NCI-H2196 (cell line): Measurements from ENCODE around the gene FHOD3.

Experiments used
- DNase-seq: peaks from one replicate; lab custom pipeline; 2025; ENCODE audit not compliant: unreplicated experiment; lab: John Stamatoyannopoulos, UW

The FHOD3 gene

DNA sequence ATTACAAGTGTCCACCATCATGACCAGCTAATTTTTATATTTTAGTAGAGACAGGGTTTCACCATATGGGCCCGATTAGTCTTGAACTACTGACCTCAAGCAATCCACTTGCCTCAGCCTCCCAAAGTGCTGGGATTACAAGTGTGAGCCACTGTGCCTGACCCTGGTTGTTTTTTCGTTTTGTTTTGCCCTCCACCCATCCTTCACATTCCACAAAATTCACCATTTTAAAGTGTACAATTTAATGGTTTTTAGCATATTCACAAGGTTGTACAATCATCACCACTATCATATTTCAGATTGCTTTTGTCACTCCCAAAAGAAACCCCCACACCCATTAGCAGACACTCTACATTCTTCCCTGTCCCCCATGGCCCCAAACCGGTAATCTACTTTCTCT, 316.3 kb downstream of the FHOD3 start:
- no peak for DNase-seq

- DNase-seq = no peak
These were observed 323.3 kb downstream of the FHOD3 start for GRCh38 chr18:36620788-36621187.

DNA sequence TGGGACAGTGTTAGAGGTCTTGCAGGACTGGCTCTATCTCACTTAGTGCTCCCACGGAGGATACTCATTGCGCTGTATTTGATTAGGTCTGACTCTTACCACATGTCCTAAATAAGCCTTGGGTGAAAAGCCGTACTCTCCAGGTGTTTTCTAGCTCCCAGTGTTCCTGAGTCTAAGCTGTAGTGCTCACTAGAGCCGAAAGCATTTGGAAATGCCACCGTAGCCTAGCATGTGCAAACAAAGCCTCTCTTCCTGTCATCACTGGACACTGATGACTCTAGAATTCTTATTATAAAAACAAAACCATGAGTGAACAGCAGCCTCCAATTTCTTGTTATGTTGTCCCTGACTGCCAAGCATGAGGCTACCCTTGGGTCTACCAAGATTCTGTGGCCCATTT, 325.1 kb downstream of the FHOD3 start:
- DNase-seq = no peak

DNA sequence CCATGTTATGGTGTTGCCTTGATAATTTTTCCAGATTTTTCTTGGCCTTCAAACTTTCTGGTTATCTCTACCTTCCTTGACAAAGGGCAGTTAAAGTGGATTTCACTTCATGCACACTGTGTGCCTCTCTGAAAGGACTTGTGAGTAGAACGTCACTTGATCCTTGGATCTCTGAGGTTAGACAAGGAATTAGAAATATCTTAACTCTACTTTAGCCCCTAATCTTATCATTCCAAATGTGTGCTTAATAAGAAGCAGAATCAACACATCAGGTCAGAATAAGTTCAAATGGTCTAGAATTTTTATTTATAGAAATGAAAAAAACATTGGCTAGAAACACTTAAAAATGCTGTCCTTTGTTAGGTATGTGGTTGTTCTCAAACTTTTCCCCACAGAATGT, 325.6 kb downstream of the FHOD3 start:
- no peak for DNase-seq

GRCh38 chr18:36623681-36624190, 326.2 kb downstream of the FHOD3 start:
- DNase-seq = no peak

GRCh38 chr18:36624451-36625167, 327.1 kb downstream of the FHOD3 start:
- no peak for DNase-seq

GRCh38 chr18:36625386-36625785, 327.9 kb downstream of the FHOD3 start:
- no peak for DNase-seq

- no peak for DNase-seq
These were observed 330.1 kb downstream of the FHOD3 start for GRCh38 chr18:36627637-36628036.

DNA sequence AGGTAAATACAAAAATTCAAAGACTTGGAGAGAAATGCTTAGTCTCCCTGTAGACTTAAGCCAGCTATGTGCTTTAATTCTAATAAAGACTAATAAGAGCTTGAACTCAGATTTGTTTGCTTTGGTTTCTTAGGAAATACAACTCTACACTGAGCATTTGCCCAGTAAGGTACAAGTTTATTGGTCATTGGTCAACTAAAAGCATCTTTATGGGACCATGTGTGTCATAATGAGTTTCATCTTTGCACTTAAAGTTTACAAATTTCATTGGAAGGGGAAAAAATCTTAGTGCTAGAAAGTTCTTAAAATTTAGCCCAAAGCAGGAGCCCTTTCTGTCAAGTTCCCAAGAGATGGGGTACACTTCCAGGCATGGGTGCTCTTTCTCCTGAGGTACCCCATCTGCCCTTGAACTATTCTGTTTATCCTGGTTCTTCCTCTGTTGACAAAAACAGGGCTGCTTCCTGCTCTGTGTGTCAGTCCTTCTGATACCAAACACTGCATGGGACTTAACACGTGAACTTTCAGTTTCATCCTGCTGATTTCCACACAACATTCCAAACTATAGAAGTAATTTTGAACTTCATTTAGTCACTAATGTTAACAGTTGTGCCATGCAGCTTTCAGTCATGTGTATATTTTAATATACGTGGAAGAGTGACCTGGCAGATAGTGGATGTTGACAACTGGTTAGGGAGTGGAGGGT, 331.1 kb downstream of the FHOD3 start:
- no peak for DNase-seq

GRCh38 chr18:36629138-36629530, 331.6 kb downstream of the FHOD3 start:
- no peak for DNase-seq

DNA sequence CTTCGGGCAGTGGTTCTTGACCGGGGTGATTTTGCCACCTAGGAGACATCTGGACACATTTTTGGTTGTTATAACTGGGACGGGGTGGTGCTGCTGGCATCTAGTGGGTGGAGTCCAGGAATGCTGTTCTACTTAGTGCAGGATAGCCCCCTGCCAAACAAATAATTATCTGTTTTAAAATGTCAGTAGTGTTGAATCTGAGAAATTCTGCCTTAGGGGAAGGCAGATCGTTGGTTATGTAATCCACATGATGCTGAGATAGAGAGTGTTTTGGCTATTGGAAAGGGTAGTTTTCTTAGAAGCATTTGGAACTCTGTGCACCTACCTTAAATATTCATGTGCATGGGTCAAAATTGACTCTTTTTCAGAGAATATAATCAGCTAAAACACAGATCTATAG, 332.3 kb downstream of the FHOD3 start:
- no peak for DNase-seq

DNA sequence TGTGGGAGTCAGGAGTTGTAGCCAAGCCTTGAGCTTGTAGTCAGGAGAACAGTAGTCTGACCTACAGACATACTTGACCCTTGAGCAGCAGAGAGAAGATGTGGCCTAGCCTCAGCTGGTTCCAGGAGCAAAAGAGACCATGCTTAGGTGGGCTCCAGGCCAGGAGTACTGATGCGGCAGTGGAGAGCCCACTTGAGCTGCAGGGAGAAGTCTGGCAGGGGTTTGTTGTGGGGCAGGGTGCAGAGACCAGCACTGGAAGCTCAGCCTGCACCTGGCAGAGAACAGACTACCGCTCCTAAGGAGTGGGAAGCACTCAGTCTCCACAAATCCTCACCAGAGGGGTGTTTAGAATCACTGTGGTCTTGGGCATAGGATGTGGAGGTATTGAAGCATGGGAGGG, 333.4 kb downstream of the FHOD3 start:
- DNase-seq = no peak

- DNase-seq = no peak
These were observed 336.5 kb downstream of the FHOD3 start for GRCh38 chr18:36633961-36634412.

GRCh38 chr18:36634573-36635216, 337.2 kb downstream of the FHOD3 start:
- DNase-seq = no peak

DNA sequence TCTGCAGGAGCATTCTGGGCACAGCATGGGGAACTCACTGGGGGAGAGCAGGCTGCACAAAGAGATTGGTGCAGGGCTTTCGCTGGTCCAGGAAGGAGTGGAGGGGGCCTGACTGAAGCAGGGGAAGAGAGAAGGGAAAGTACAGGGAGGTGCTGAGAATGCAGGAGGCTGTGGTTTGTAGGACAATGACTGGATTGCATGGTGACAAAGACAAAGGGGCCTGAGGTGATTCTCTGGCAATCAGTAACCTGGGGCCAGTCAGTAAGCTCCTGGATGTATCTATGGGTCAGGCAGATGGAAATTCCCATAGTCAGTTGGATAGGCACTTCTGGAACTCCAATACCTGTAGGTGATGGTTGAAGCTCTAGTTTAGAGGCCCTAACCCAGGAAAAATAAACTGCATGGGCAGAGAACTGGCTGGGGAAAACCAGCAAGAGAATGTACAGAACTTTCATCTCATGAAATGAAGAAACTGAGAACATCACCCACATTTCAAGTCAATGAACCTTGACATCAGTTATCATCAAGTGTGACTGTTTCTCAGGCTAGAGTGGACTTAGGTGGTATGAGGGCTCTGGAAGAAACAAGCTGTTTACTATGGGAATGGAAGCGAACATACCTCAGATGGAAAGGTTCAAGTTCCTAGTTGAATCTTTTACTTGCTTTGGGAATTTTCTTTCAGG, 338.0 kb downstream of the FHOD3 start:
- no peak for DNase-seq

- no peak for DNase-seq
These were observed 338.8 kb downstream of the FHOD3 start for GRCh38 chr18:36636237-36636817.

GRCh38 chr18:36638224-36638623, 340.7 kb downstream of the FHOD3 start:
- DNase-seq = no peak

- no peak for DNase-seq
These were observed 342.8 kb downstream of the FHOD3 start for GRCh38 chr18:36640021-36640952.

GRCh38 chr18:36643061-36643460, 345.5 kb downstream of the FHOD3 start:
- no peak for DNase-seq

- DNase-seq = no peak
These were observed 351.3 kb downstream of the FHOD3 start for GRCh38 chr18:36648803-36649202.
